NCI-H1048 (cell line): ENCODE results near the gene RBPMS2.

Source experiments
- DNase-seq: peaks from one replicate; lab custom pipeline; 2025; lab: John Stamatoyannopoulos, UW

The RBPMS2 gene

GRCh38 chr15:64691896-64692565 lies 83.4 kb downstream of the RBPMS2 start:
- no peak for DNase-seq

- DNase-seq: no peak
Observed at GRCh38 chr15:64690578-64691296, 84.7 kb downstream of the RBPMS2 start.

GRCh38 chr15:64690008-64690407 lies 85.4 kb downstream of the RBPMS2 start:
- DNase-seq: no peak
